Keratinocyte (primary cell): ENCODE measurements around the gene GTF2H4. TPM values are rescaled to one million over a fixed set of nuclear protein-coding genes. Genes with fewer than 3 reads are reported as not detected.

Experiments
- DNase-seq: peaks from one replicate; pipeline ENCODE4 v3.0.0-alpha.2; 2011; ENCODE audit warnings: low read depth, missing footprints, low spot score
- FAIRE-seq: peaks from 2 replicates; lab custom pipeline; 2011; peaks lifted over from hg19 to GRCh38; lab: Jason Lieb, UNC
- H2AFZ ChIP-seq: 2 replicates; pipeline ENCODE4 v1.6.0; 2012; ENCODE audit warnings: low read length, control low read depth, inconsistent platforms; ENCODE audit not compliant: control insufficient read depth
- H3K27ac ChIP-seq: 2 replicates; pipeline ENCODE4 v1.5.1; 2011; ENCODE audit warnings: low read length; ENCODE audit not compliant: control insufficient read depth, insufficient read depth
- H3K27me3 ChIP-seq: 3 replicates; pipeline ENCODE4 v1.6.0; 2011; ENCODE audit warnings: low read length; ENCODE audit not compliant: control insufficient read depth, insufficient read depth; ENCODE audit errors: extremely low read depth
- H3K36me3 ChIP-seq, 2 experiments: 2 replicates in 1 of 2; 3 replicates in 1 of 2; pipeline ENCODE4 v1.5.1; 2011; ENCODE audit warnings: low read length in 2 of 2, mild to moderate bottlenecking in 1 of 2; ENCODE audit not compliant: control insufficient read depth in 2 of 2, insufficient read depth in 2 of 2; ENCODE audit errors: extremely low read depth in 1 of 2
- H3K4me1 ChIP-seq: 3 replicates; pipeline ENCODE4 v1.5.1; 2011; ENCODE audit warnings: low read length; ENCODE audit not compliant: control insufficient read depth, insufficient read depth; ENCODE audit errors: extremely low read depth
- H3K4me2 ChIP-seq: 3 replicates; pipeline ENCODE4 v1.6.0; 2011; ENCODE audit warnings: low read depth, low read length; ENCODE audit not compliant: control insufficient read depth, insufficient read depth; ENCODE audit errors: extremely low read depth
- H3K4me3 ChIP-seq, 3 experiments: fragments of 200-600 bp in 1 of 3; sonication (generic) in 1 of 3; 2 replicates in 2 of 3; 3 replicates in 1 of 3; pipeline ENCODE4 v1.5.1; 2011 to 2016; ENCODE audit warnings: low read length in 3 of 3, mild to moderate bottlenecking in 3 of 3, control low read depth in 2 of 3, inconsistent platforms in 1 of 3, low read depth in 1 of 3, mixed read lengths in 1 of 3, mixed run types in 1 of 3, moderate library complexity in 1 of 3; ENCODE audit not compliant: control insufficient read depth in 2 of 3, insufficient read depth in 2 of 3; ENCODE audit errors: extremely low read depth in 1 of 3
- H3K79me2 ChIP-seq: 2 replicates; pipeline ENCODE4 v1.6.0; 2012; ENCODE audit warnings: low read length; ENCODE audit not compliant: control insufficient read depth, insufficient read depth
- H3K9ac ChIP-seq: 3 replicates; pipeline ENCODE4 v1.6.0; 2011; ENCODE audit warnings: low read length; ENCODE audit not compliant: control insufficient read depth, insufficient read depth; ENCODE audit errors: extremely low read depth
- H3K9me1 ChIP-seq: 3 replicates; pipeline ENCODE4 v1.6.0; 2011; ENCODE audit warnings: low read length; ENCODE audit not compliant: control insufficient read depth, insufficient read depth; ENCODE audit errors: extremely low read depth
- H3K9me3 ChIP-seq: 2 replicates; pipeline ENCODE4 v1.5.1; 2012; ENCODE audit warnings: low read depth, low read length; ENCODE audit not compliant: control insufficient read depth
- H4K20me1 ChIP-seq: 3 replicates; pipeline ENCODE4 v1.6.0; 2011; ENCODE audit warnings: low read length; ENCODE audit not compliant: control insufficient read depth, insufficient read depth; ENCODE audit errors: extremely low read depth
- CTCF ChIP-seq, 3 experiments: IDR thresholded peaks in 1 of 3; conservative IDR thresholded peaks in 1 of 3; optimal IDR thresholded peaks in 1 of 3; 2 replicates in 2 of 3; 3 replicates in 1 of 3; pipeline versions ENCODE3 to v1.5.1; 2011; ENCODE audit warnings: low read length in 3 of 3, mild to moderate bottlenecking in 3 of 3, moderate library complexity in 2 of 3, control low read depth in 1 of 3, inconsistent platforms in 1 of 3; ENCODE audit not compliant: insufficient read depth in 2 of 3; ENCODE audit errors: extremely low read depth in 1 of 3
- EZH2 ChIP-seq: IDR thresholded peaks from one replicate; pipeline ENCODE4 v1.6.1; 2012; ENCODE audit warnings: inconsistent platforms, mild to moderate bottlenecking, low read length, moderate library complexity
- dilution Hi-C: fragments of 300-500 bp; cut with MboI; formaldehyde crosslinking; loops from one replicate; pipeline ENCODE4 v1.7.0; 2020; ENCODE audit warnings: low sequenced_read_pairs; ENCODE audit not compliant: extremely low pct_ligation_motif_present
- polyA plus RNA-seq, 5 experiments: library from polyadenylated mRNA; depleted of rRNA in 3 of 5; stranded (reverse) in 3 of 5; stranded (forward) in 1 of 5; unstranded in 1 of 5; fragments of >200 nt; gene quantifications; 1 replicate in 1 of 5; 2 replicates in 3 of 5; 3 replicates in 1 of 5; pipeline versions ENCODE4 v1.2.1 to v1.2.3, GENCODE V29; 2011 to 2012; ENCODE audit warnings: missing spikeins in 2 of 5, low read depth in 1 of 5, low replicate concordance in 1 of 5

Gene GTF2H4
- polyA plus RNA-seq, 1 donor (not counting 4 experiments of a cell fraction or from before 2014, with no cell fraction given) = 38.7 TPM

GRCh38 chr6:30948811-30949210 is 40.8 kb downstream of the GTF2H4 start:
- Histone ChIP-seq H3K4me2 (no peak overlapping the region), H3K27ac (no peak overlapping the region), H3K4me1 (no peaks in the 10 kb centered on the region), H3K79me2 (no peaks in the 10 kb centered on the region), H3K27me3 (peaks cover 6% of the 10 kb centered on the region), H4K20me1 (no peaks in the 10 kb centered on the region), H3K36me3 (no peaks in the 10 kb centered on the region), H3K4me3 (no peak overlapping the region), H3K9me3 (no peaks in the 10 kb centered on the region), H3K9me1 (no peaks in the 10 kb centered on the region), H2AFZ (no peak overlapping the region), H3K9ac (no peak overlapping the region)
- no peak for TF ChIP-seq CTCF (optimal IDR thresholded peaks at IDR 0.05 in 1 of 3, IDR thresholded peaks at IDR 0.05 in 1 of 3, conservative IDR thresholded peaks at IDR 0.05 in 1 of 3; ENCODE audit: extremely low read depth in 1 of 3, insufficient read depth in 2 of 3, low read length in 3 of 3)
- DNase-seq = no peak
- dilution Hi-C loops = loop anchor here (25.0 kb wide), 1 partner anchor 113 kb away; no protein-coding TSS in a partner anchor
- FAIRE-seq = no peak

- Histone ChIP-seq H3K27ac (no peak overlapping the region), H3K4me2 (no peak overlapping the region), H3K79me2 (no peaks in the 10 kb centered on the region), H3K9me3 (no peaks in the 10 kb centered on the region), H3K4me1 (peaks cover 10% of the 10 kb centered on the region), H2AFZ (no peak overlapping the region), H3K36me3 (no peaks in the 10 kb centered on the region), H3K4me3 (no peak overlapping the region), H3K9me1 (no peaks in the 10 kb centered on the region), H3K9ac (no peak overlapping the region), H3K27me3 (peaks cover 13% of the 10 kb centered on the region), H4K20me1 (no peaks in the 10 kb centered on the region)
- no peak for FAIRE-seq
- no peak for TF ChIP-seq CTCF (optimal IDR thresholded peaks at IDR 0.05 in 1 of 3, IDR thresholded peaks at IDR 0.05 in 1 of 3, conservative IDR thresholded peaks at IDR 0.05 in 1 of 3; ENCODE audit: extremely low read depth in 1 of 3, insufficient read depth in 2 of 3, low read length in 3 of 3)
- no peak for TF ChIP-seq EZH2
- DNase-seq = no peak
- dilution Hi-C loops = no loop called here
Measured at GRCh38 chr6:30951907-30952469, 44.0 kb downstream of the GTF2H4 start.
